Measurements from ENCODE around the gene NFATC2. TPM values are rescaled to one million over a fixed set of nuclear protein-coding genes. Genes with fewer than 3 reads are reported as not detected.

NFATC2 gene
- total RNA-seq, 1 experiment from 2014 or later = 6.3 TPM

DNA sequence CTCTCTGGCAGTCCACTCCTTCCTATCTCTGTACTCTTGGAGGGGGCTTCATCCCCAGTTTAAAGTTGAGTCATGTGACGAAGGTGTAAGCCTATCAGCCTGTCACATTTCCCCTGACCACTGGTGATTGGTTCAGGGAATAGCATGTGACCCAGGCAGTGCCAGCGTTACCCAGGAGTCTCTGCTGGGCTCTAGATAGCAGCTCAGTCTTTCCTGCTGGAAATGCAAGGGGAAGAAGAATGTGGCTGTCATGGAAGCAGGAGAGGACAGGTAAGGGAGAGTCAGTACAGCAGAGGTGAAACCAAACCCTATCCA lies 35.6 kb upstream of the NFATC2 start:
- Histone ChIP-seq H2AFZ (no peak overlapping the region), H3K9me3 (ENCODE audit: insufficient read depth, low read depth) (peaks cover 5% of the 10 kb centered on the region; the same call in 1 of the 2 replicates), H3F3A (ENCODE audit: insufficient read depth, low read depth) (no peaks in the 10 kb centered on the region), H3K4me2 (no peak overlapping the region), H3K9me2 (ENCODE audit: insufficient read depth) (no peaks in the 10 kb centered on the region), H3K4me1 (replicated peaks; ENCODE audit: insufficient read depth) (no peaks in the 10 kb centered on the region), H3K36me3 (ENCODE audit: low read depth) (no peaks in the 10 kb centered on the region), H3K27ac (no peak overlapping the region), H3K27me3 (ENCODE audit: insufficient read depth, low read depth) (no peaks in the 10 kb centered on the region), H3K79me2 (ENCODE audit: low read depth) (no peaks in the 10 kb centered on the region), H4K20me1 (ENCODE audit: insufficient read depth) (no peaks in the 10 kb centered on the region), H3K4me3 (no peak overlapping the region)
- CTCF ChIA-PET = no interaction called here
- no TSS peak for BruUV-seq (replicated peaks)
- no peak for DNase-seq
- intact Hi-C loops (cut with micrococcal nuclease; ENCODE audit: unreplicated experiment) = no loop called here
- POLR2A ChIA-PET (ENCODE audit: unreplicated experiment) = no interaction called here
- no peak for TF ChIP-seq EZH2 (IDR thresholded peaks at IDR 0.05; ENCODE audit: low read depth)
- no peak for TF ChIP-seq CTCF (conservative IDR thresholded peaks at IDR 0.05)

- Histone ChIP-seq H3K4me3 (no peak overlapping the region), H2AFZ (no peak overlapping the region), H3K79me2 (ENCODE audit: low read depth) (no peaks in the 10 kb centered on the region), H3K4me1 (replicated peaks; ENCODE audit: insufficient read depth) (no peaks in the 10 kb centered on the region), H3K36me3 (ENCODE audit: low read depth) (no peaks in the 10 kb centered on the region), H3K27ac (no peak overlapping the region), H3K27me3 (ENCODE audit: insufficient read depth, low read depth) (no peaks in the 10 kb centered on the region), H3K9me2 (ENCODE audit: insufficient read depth) (no peaks in the 10 kb centered on the region), H3F3A (ENCODE audit: insufficient read depth, low read depth) (no peaks in the 10 kb centered on the region), H3K4me2 (no peak overlapping the region), H3K9me3 (ENCODE audit: insufficient read depth, low read depth) (peaks cover 5% of the 10 kb centered on the region; the same call in 1 of the 2 replicates), H4K20me1 (ENCODE audit: insufficient read depth) (no peaks in the 10 kb centered on the region)
- ChIA-PET POLR2A (ENCODE audit: unreplicated experiment) (no interaction called here), CTCF (no interaction called here)
- TF ChIP-seq EZH2 (IDR thresholded peaks at IDR 0.05; ENCODE audit: low read depth) (no peak), CTCF (conservative IDR thresholded peaks at IDR 0.05) (no peak)
- BruUV-seq (replicated peaks) = no TSS peak
- no peak for DNase-seq
- intact Hi-C loops (cut with micrococcal nuclease; ENCODE audit: unreplicated experiment) = no loop called here
Measured at GRCh38 chr20:51577432-51578144, 35.1 kb upstream of the NFATC2 start.

- no TSS peak for BruUV-seq (replicated peaks)
- H3K4me3 ChIP-seq = no peak overlapping the region
- no peaks in the 10 kb centered on the region for H3F3A ChIP-seq (ENCODE audit: insufficient read depth, low read depth)
- POLR2A ChIA-PET (ENCODE audit: unreplicated experiment) = no interaction called here
- TF ChIP-seq EZH2 (IDR thresholded peaks at IDR 0.05; ENCODE audit: low read depth) = no peak
- TF ChIP-seq CTCF (conservative IDR thresholded peaks at IDR 0.05) = no peak
- intact Hi-C loops (cut with micrococcal nuclease; ENCODE audit: unreplicated experiment) = no loop called here
- DNase-seq = no peak
- H4K20me1 ChIP-seq (ENCODE audit: insufficient read depth) = no peaks in the 10 kb centered on the region
- no peaks in the 10 kb centered on the region for H3K9me2 ChIP-seq (ENCODE audit: insufficient read depth)
- peaks cover 5% of the 10 kb centered on the region; the same call in 1 of the 2 replicates for H3K9me3 ChIP-seq (ENCODE audit: insufficient read depth, low read depth)
- CTCF ChIA-PET = no interaction called here
- no peaks in the 10 kb centered on the region for H3K79me2 ChIP-seq (ENCODE audit: low read depth)
- H3K27me3 ChIP-seq (ENCODE audit: insufficient read depth, low read depth) = 0 out of 2 replicates have a peak, but pooled peaks cover 3% of the 10 kb centered on the region
- H2AFZ ChIP-seq = no peak overlapping the region
- H3K4me2 ChIP-seq = no peak overlapping the region
- H3K36me3 ChIP-seq (ENCODE audit: low read depth) = no peaks in the 10 kb centered on the region
- no peaks in the 10 kb centered on the region for H3K4me1 ChIP-seq (replicated peaks; ENCODE audit: insufficient read depth)
- no peak overlapping the region for H3K27ac ChIP-seq
Measured at GRCh38 chr20:51575486-51575885, 33.0 kb upstream of the NFATC2 start.

Data from PC-9 (cell line).